ENCODE measurements around the gene KLHDC8B. TPM values are rescaled to one million over a fixed set of nuclear protein-coding genes. Genes with fewer than 3 reads are reported as not detected.

KLHDC8B gene
- total RNA-seq, 5 donors from 2014 or later (not counting 1 experiment from before 2014, with no cell fraction given), result 2.0 to 7.3 (median 4.7) TPM

DNA sequence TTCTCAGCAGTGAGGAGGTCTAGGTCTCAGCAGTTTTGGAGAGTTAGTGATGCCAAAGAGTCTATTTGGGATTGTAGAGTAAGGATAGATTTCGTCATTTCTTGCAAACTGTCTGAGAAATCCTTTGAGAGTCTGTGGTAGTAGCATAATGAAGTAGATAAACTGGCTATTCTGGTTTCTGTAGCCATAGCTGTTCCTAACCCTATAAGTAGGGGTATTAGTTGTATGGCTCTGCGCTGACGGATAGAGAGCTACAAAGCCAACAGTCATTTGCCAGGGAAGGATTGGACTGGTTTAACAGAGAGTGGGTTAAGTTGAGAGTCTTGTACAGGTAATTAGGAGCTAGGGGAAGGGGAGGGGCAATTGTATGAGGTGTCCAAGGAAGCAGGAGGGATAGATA lies 50.6 kb downstream of the KLHDC8B start:
- Mint-ChIP-seq H3K36me3 (no peaks in the 10 kb centered on the region), H3K27me3 (peaks cover 6 to 7% of the 10 kb centered on the region in 2 donors), H3K4me1 (no peaks in the 10 kb centered on the region), H3K4me3 (no peak overlapping the region), H3K27ac (no peak overlapping the region), H3K9me3 (peaks cover 3 to 8% (median 6%) of the 10 kb centered on the region in 3 donors)
- POLR2A ChIA-PET, result no interaction called here
- Histone ChIP-seq H3K36me3 (ENCODE audit: control insufficient read depth in 2 of 2, extremely low read depth in 1 of 2, insufficient read depth in 1 of 2, low read length in 1 of 2) (no peaks in the 10 kb centered on the region), H3K4me3 (ENCODE audit: control insufficient read depth in 1 of 2, extremely low read depth in 1 of 2, low read length in 1 of 2) (no peak overlapping the region), H3K27ac (ENCODE audit: low read length) (no peak overlapping the region), H3K4me1 (ENCODE audit: control insufficient read depth in 1 of 2, extremely low read depth in 1 of 2, insufficient read depth in 2 of 2, low read length in 2 of 2) (no peaks in the 10 kb centered on the region), H3K9me3 (no peaks in the 10 kb centered on the region), H3K27me3 (replicated peaks in 1 of 2; ENCODE audit: control insufficient read depth in 2 of 2, extremely low read depth in 1 of 2, insufficient read depth in 2 of 2, low read length in 1 of 2) (peaks cover 0 to 10% of the 10 kb centered on the region in 2 experiments)
- no peak for ATAC-seq (replicated peaks in 1 of 4)
- no peak for DNase-seq
- WGBS (ENCODE audit: insufficient coverage), result 97% methylated on average over 3 of the region's 3 CpGs
- CTCF ChIA-PET, result no interaction called here

Other genes starting within 250 kb of the KLHDC8B start
- 10 to 100 TPM; 40.4 to 79.0 (median 73.6) TPM for gene P4HTM, start 181.4 kb upstream of the KLHDC8B start, total RNA-seq
- gene WDR6, start 164.2 kb upstream of the KLHDC8B start, total RNA-seq, result 100 to 1,000 TPM; 204 to 300 (median 293) TPM
- gene DALRD3, start 153.0 kb upstream of the KLHDC8B start, total RNA-seq, result 10 to 100 TPM; 20.8 to 35.1 (median 30.3) TPM
- gene NDUFAF3, start 149.5 kb upstream of the KLHDC8B start, total RNA-seq, result 10 to 100 TPM; 62.8 to 92.1 (median 78.1) TPM
- gene IMPDH2, start 142.2 kb upstream of the KLHDC8B start, total RNA-seq, result 100 to 1,000 TPM; 110 to 160 (median 149) TPM
- 100 to 1,000 TPM; 142 to 202 (median 155) TPM for gene QRICH1, start 77.5 kb upstream of the KLHDC8B start, total RNA-seq
- gene QARS1, start 66.8 kb upstream of the KLHDC8B start, total RNA-seq, result 100 to 1,000 TPM; 215 to 261 (median 245) TPM
- gene USP19, start 50.8 kb upstream of the KLHDC8B start, total RNA-seq, result 100 to 1,000 TPM in 3 of 5 donors, 10 to 100 TPM in 2; 56.5 to 117 (median 105) TPM
- 1 to 10 TPM in 3 of 5 donors, under 1 TPM in 2; 0.25 to 3.7 (median 2.1) TPM for gene LAMB2, start 38.5 kb upstream of the KLHDC8B start, total RNA-seq
- 10 to 100 TPM; 20.4 to 37.0 (median 35.8) TPM for gene CCDC71, start 5.3 kb upstream of the KLHDC8B start, total RNA-seq
- 10 to 100 TPM in 3 of 5 donors, 1 to 10 TPM in 2; 8.5 to 12.8 (median 10.9) TPM for gene C3orf62, start 105.6 kb downstream of the KLHDC8B start, total RNA-seq
- gene USP4, start 168.5 kb downstream of the KLHDC8B start, total RNA-seq, result 100 to 1,000 TPM; 101 to 107 (median 103) TPM
- 10 to 100 TPM; 45.1 to 87.5 (median 73.8) TPM for gene GPX1, start 186.8 kb downstream of the KLHDC8B start, total RNA-seq
- 100 to 1,000 TPM; 247 to 279 (median 269) TPM for gene RHOA, start 240.4 kb downstream of the KLHDC8B start, total RNA-seq
- gene TCTA, start 240.8 kb downstream of the KLHDC8B start, total RNA-seq, result 10 to 100 TPM; 22.8 to 38.2 (median 34.3) TPM

Data from T-cell (primary cell).